ENCODE measurements around the gene TMEM109.

Gene TMEM109

DNA sequence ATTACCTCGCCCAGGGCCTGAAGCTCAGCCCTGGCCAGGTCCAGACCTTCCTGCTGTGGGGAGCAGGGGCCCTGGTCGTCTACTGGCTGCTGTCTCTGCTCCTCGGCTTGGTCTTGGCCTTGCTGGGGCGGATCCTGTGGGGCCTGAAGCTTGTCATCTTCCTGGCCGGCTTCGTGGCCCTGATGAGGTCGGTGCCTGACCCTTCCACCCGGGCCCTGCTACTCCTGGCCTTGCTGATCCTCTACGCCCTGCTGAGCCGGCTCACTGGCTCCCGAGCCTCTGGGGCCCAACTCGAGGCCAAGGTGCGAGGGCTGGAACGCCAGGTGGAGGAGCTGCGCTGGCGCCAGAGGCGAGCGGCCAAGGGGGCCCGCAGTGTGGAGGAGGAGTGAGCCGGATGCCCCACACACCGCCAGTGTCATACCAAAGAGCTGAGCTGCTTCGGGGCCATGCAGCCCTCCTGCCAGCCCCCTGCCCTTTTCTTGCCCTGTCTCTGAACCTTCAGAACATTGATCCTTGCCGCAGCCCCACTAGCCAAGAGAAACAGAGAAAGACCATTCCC is 7.9 kb downstream of the TMEM109 start:
- no peak for ATAC-seq (ENCODE audit: low read depth)
- Histone ChIP-seq H3K4me3 (ENCODE audit: severe bottlenecking) (no peak overlapping the region), H3K9me3 (ENCODE audit: severe bottlenecking) (no peaks in the 10 kb centered on the region), H3K27me3 (ENCODE audit: insufficient read depth, poor library complexity, severe bottlenecking) (no peaks in the 10 kb centered on the region), H3K27ac (ENCODE audit: poor library complexity, severe bottlenecking) (no peak overlapping the region), H3K4me1 (ENCODE audit: insufficient read depth, poor library complexity, severe bottlenecking) (peaks cover 14% of the 10 kb centered on the region), H3K36me3 (ENCODE audit: low read depth) (peaks cover 24% of the 10 kb centered on the region)
- no peak for TF ChIP-seq CTCF (IDR thresholded peaks at IDR 0.05; ENCODE audit: poor library complexity, severe bottlenecking)
- no peak for DNase-seq (ENCODE audit: low spot score)

DNA sequence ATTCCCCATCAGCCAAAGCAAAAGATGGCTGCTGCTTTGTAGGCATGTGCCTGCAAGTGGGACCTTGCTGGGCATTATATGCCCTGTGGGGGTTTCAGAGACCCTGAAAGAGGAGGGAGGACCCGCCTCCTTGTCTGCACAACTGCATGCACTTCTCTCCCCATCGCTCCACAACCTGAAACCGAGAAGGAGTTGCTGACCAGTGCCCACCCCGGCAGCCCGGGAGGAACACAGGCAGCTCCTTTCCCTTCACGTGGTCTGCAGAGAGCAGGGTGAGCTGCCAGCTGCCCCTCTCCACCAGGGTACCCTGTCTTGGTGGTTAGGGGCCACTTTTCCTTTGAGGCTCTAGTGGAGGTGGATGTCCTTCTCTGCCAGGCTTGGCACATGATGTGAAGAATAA is 8.9 kb downstream of the TMEM109 start:
- H3K36me3 ChIP-seq (ENCODE audit: low read depth): peaks cover 24% of the 10 kb centered on the region
- H3K4me1 ChIP-seq (ENCODE audit: insufficient read depth, poor library complexity, severe bottlenecking): peaks cover 9% of the 10 kb centered on the region
- no peak for TF ChIP-seq CTCF (IDR thresholded peaks at IDR 0.05; ENCODE audit: poor library complexity, severe bottlenecking)
- ATAC-seq (ENCODE audit: low read depth) (no peak), DNase-seq (ENCODE audit: low spot score) (no peak)
- no peak overlapping the region for H3K4me3 ChIP-seq (ENCODE audit: severe bottlenecking)
- no peaks in the 10 kb centered on the region for H3K27me3 ChIP-seq (ENCODE audit: insufficient read depth, poor library complexity, severe bottlenecking)
- no peaks in the 10 kb centered on the region for H3K9me3 ChIP-seq (ENCODE audit: severe bottlenecking)
- H3K27ac ChIP-seq (ENCODE audit: poor library complexity, severe bottlenecking): no peak overlapping the region

- ATAC-seq (ENCODE audit: low read depth) (no peak), DNase-seq (ENCODE audit: low spot score) (no peak)
- Histone ChIP-seq H3K36me3 (ENCODE audit: low read depth) (peaks cover 24% of the 10 kb centered on the region), H3K27me3 (ENCODE audit: insufficient read depth, poor library complexity, severe bottlenecking) (no peaks in the 10 kb centered on the region), H3K4me3 (ENCODE audit: severe bottlenecking) (no peak overlapping the region), H3K9me3 (ENCODE audit: severe bottlenecking) (no peaks in the 10 kb centered on the region), H3K27ac (ENCODE audit: poor library complexity, severe bottlenecking) (no peak overlapping the region), H3K4me1 (ENCODE audit: insufficient read depth, poor library complexity, severe bottlenecking) (peaks cover 9% of the 10 kb centered on the region)
- peak; percentile 7 for TF ChIP-seq CTCF (IDR thresholded peaks at IDR 0.05; ENCODE audit: poor library complexity, severe bottlenecking)
Observed at GRCh38 chr11:60923326-60923725, 9.4 kb downstream of the TMEM109 start.

DNA sequence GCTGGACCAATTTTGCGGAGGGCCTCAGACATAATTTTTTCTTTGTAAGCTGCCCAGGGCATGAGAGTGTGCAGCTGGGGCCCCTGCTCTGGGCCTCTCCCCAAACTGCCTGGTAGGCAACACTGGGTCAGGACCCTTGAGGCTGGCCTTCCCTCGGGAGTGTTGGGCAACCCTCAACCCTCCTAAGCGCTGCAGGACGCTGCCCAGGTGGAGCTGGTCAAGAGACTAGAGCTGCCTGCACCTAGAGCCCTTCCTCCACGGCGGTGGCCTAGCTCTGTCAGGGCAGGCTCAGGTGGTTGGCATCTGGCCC is 9.8 kb downstream of the TMEM109 start:
- Histone ChIP-seq H3K4me3 (ENCODE audit: severe bottlenecking) (peak overlapping the region; percentile 54), H3K27me3 (ENCODE audit: insufficient read depth, poor library complexity, severe bottlenecking) (no peaks in the 10 kb centered on the region), H3K4me1 (ENCODE audit: insufficient read depth, poor library complexity, severe bottlenecking) (peaks cover 7% of the 10 kb centered on the region), H3K9me3 (ENCODE audit: severe bottlenecking) (no peaks in the 10 kb centered on the region), H3K27ac (ENCODE audit: poor library complexity, severe bottlenecking) (no peak overlapping the region), H3K36me3 (ENCODE audit: low read depth) (peaks cover 24% of the 10 kb centered on the region)
- DNase-seq (ENCODE audit: low spot score): no peak
- peak; percentile 17 for ATAC-seq (ENCODE audit: low read depth)
- TF ChIP-seq CTCF (IDR thresholded peaks at IDR 0.05; ENCODE audit: poor library complexity, severe bottlenecking): no peak

- Histone ChIP-seq H3K4me3 (ENCODE audit: severe bottlenecking) (peak within 1 kb of the TSS; percentile 54), H3K4me1 (ENCODE audit: insufficient read depth, poor library complexity, severe bottlenecking) (peaks cover 3% of the 10 kb centered on the region), H3K9me3 (ENCODE audit: severe bottlenecking) (no peaks in the 10 kb centered on the region), H3K27me3 (ENCODE audit: insufficient read depth, poor library complexity, severe bottlenecking) (no peaks in the 10 kb centered on the region), H3K36me3 (ENCODE audit: low read depth) (peaks cover 21% of the 10 kb centered on the region), H3K27ac (ENCODE audit: poor library complexity, severe bottlenecking) (peak within 1 kb of the TSS; percentile 19)
- TF ChIP-seq CTCF (IDR thresholded peaks at IDR 0.05; ENCODE audit: poor library complexity, severe bottlenecking): no peak
- peak; percentile 86 for ATAC-seq (ENCODE audit: low read depth)
- no peak for DNase-seq (ENCODE audit: low spot score)
Observed at GRCh38 chr11:60924110-60924905, 10.3 kb downstream of the TMEM109 start, which contains the start of gene TMEM132A. Gene TMEM132A, plus strand, starts transcription at chr11:60924460. Its CDS starts 174 bp downstream, at chr11:60924634.
